ENCODE data around the gene SHMT1.
"Not testable (repeated sequence)": the region's sequence is repeated elsewhere in the genome, so short reads cannot be mapped to it uniquely, and the experiment has no call there.

The SHMT1 gene

DNA sequence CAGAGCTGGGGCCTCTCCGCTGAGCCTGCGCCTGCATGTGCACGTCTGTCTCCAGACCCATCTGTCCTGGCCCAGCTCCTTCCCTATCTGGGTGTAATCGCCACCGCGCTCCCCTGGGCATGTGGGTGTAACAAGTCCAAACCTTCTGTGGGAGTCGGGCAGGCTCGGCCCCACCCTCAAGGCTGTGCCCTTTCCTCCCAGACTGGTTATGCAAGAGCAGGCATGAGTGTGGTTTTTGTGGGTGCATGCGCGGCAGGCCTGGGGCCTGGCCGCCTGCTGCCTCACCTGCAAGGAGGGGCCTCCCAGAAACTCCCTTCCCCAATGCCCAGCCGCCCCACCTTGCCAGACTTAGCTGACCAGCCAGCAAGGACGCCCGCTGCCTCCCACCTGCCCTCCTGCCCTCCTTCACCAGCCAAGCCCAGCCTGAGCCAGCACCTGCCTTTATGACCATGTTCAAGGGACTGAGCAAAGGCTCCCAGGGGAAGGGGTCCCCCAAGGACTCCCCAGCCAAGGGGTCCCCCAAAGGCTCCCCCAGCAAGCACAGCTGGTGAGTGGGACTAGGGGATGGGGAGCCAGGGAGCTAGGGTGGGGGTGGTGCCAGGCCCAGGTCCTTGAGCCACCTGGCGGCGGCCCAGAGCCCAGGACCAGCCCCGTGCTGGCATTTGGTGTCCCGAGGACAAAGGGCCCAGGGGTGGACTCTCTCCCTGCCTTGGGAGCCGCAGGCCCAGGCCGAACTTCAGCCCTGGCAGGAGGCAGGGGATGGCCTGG lies 14.3 kb upstream of the SHMT1 start, which contains the start of gene EVPLL:
Gene EVPLL (plus strand): TSS at position 342 of the 768 bp plus-strand sequence. CDS start 3,160 bp downstream, outside the sequence.
- no peak for DNase-seq

DNA sequence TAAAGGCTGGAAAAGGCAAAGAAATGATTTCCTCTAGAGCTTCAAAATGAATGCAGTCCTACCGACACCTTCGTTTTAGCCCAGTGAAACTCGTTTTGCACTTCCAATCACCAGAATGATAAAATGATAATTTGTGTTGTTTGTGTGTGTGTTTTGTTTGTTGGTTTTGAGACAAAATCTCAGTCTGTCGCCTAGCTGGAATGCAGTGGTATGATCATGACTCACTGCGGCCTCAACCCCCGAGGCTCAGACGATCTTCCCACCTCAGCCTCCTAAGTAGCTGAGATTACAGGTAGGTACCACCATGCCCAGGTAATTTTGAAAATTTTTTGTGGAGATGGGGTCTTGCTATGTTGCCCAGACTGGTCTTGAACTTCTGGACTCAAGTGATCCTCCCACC lies 10.9 kb upstream of the SHMT1 start:
- no peak for DNase-seq

DNA sequence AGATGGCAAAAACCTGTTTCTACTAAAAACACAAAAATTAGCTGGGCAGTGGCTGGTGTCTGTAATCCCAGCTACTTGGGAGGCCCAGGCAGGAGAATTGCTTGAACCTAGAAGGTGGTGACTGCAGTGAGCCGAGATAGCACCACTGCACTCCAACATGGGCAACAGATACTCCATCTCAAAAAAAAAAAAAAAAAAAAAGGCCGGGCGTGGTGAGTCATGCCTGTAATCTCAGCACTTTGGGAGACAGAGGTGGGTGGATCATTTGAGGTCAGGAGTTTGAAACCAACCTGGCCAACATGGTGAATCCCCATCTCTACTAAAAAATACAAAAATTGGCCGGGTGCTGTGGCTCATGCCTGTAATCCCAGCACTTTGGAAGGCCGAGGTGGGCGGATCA lies 9.8 kb upstream of the SHMT1 start:
- DNase-seq = not testable (repeated sequence)

DNA sequence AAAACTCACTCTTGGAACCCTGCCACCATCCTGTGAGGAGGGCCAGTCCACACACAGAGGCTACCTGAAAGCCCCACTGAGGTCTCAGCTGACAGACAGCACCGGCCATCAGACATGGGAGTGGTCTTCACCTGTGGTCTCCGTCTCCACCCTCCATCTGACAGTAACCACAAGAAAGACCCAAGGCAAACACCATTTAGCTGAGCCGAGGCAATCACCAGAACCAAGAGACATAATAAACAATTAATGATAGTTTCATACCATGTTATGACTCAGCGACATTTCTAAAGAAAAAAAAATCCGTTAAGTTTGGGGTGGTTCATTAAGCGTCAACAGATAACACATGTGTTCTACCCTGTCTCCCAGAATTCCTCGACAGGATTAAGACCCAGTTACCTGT lies 8.1 kb upstream of the SHMT1 start:
- DNase-seq = no peak

DNA sequence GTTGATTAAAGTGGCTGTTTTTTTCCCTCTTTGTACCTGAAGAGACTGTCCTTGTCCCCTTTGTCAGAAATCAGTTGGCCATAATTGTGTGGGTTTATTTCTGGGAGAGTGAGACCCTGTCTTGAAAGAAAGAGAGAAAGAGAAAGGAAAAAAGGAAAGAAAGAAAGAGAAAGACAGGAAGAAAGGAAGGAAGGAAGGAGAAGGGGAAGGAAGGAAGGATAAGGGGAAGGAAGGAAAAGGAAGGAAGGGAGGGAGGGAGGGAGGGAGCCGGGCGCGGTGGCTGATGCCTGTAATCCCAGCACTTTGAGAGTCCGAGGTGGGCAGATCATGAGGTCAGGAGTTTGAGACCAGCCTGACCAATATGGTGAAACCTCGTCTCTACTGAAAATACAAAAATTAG lies 7.4 kb upstream of the SHMT1 start:
- DNase-seq = no peak

DNA sequence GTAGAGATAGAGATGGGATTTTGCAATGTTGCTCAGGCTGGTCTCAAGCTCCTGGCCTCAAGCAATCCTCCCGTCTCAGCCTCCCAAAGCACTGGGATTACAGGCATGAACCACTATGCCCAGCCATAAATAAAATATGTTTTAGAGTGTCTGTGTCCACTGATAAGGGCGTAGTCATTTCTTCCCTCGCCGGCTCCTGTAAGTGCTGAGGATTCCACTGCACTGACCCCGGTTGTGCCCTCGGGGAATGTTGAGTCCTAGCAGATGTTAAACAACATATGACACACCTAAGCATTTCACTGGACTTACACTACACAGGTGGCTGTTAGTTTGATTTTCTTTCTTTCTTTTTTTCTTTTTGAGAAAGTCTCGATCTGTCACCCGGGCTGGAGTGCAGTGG lies 5.6 kb upstream of the SHMT1 start:
- DNase-seq = no peak

DNA sequence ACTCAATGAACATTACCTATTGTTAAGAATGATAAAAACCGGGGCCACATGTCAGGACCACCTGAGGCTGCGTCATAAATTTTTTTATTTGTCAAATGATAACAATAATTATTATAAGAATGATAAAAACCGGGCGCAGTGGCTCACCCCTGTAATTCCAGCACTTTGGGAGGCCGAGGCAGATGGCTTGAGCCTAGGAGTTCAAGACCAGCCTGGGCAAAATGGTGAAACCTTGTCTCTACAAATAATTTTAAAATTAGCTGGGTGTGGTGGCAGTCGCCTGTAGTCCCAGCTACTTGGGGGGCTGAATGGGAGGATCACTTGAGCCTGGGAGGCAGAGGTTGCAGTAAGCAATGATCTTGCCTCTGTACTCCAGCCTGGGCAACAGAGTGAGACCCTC lies 816 bp upstream of the SHMT1 start:
- DNase-seq = no peak

DNA sequence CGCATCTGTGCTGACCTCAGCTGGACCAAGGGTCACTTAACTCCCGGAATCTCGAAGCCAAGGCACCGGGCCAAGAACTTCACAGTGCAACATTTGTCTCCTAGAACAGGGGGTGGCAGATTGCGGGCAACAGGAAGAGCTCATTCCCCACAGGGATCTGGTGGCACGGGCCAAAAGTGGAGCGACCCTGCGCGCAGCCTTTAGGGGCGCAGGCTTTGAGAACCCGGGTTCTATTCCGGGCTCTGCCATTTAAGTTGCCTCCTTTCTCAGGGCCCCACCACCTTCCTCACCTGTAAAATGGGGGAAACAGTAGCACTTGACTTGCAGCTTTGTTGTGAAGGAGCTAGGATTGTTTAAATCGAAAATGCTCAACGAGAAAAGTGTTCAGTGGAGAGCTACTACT lies 651 bp downstream of the SHMT1 start:
- DNase-seq = no peak

DNA sequence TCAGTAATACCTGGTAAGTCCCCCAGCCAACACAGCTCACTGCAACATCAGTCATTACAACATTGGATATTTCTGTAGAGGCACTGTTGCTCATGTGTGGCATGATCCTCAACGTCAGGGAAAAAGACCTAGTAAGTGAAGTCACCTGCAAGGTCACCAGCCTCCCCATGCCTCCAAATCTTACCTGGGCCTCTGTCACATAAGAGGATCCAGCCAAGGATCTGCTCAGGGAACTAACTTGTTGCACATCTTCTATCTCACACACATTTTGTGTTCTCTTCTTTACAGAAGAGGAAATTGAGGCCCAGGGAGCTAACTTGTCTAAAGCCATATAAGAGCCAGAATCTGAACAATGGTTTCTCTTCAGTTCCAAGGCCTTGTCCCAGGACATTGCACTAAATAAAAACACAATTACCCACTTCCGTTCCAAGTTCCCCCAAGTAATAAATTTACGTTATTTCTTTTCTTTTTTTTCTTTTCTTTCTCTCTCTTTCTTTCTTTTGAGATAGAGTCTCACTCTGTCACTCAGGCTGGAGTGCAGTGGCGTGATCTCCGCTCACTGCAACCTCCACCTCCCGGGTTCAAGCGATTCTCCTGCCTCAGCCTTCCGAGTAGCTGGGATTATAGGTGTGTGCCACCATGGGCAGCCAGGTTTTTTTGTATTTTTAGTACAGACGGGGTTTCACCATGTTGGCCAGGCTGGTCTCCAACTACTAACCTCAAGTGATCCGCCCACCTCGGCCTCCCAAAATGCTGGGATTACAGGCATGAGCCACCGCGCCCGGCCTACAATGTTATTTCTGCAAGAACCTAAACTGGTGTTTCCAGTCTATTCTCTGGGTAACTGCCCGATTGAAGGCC lies 1.3 kb downstream of the SHMT1 start:
- DNase-seq = no peak

DNA sequence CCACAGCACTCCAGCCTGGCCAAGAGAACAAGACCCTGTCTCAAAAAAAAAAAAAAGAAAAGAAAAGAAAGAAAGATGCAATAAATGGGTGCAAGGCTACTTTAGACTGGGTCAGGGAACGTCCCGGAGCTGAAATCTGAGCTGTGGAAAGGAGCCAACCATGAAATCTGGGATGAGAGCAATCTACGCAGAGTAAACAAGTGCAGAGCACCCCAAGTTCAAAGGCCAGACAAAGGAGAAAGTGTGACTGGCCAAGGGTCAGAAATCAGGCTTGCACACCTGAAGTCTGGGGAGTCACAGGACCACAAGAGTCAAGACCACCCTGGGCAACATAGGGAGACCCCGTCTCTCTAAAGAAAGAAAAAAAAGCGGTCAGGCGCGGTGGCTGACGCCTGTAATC lies 2.8 kb downstream of the SHMT1 start:
- DNase-seq = no peak

DNA sequence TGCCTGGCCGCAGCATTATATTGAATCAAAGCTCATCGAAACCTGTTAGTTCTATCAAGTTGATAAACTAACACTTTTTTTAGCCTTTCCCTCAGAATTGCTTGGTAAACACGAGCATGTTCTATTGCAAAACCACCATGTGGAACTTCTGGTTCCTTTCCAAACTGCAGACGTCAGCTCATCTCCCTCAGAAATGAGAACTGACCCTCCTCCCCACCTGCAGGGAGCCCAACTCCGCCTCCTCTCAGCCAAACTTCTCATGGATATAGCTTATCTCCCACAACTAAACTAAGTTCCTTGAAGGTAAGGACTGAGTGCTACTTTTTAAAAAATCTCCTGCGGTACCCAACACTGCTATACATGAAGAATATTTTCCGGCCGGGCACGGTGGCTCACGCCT lies 6.7 kb downstream of the SHMT1 start:
- DNase-seq = no peak

DNA sequence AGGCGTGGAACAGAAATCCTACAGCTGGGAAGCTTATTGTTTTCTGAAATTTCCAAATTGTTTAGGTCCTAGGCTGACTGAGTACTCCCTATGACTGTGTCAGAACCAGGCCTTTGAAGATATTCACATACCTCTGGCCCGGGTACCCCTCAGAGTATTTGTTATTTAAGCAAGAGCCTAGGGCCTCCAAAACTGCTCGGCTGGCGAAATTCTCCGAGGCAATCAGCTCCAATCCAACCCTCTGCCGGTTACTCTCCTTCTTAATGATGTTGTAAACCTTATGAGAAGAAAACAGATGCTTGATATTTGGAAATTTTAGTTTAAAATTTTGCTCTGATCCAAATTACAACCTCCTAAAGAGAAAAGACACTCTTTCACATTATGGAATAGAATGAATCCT lies 9.8 kb downstream of the SHMT1 start:
- no peak for DNase-seq

DNA sequence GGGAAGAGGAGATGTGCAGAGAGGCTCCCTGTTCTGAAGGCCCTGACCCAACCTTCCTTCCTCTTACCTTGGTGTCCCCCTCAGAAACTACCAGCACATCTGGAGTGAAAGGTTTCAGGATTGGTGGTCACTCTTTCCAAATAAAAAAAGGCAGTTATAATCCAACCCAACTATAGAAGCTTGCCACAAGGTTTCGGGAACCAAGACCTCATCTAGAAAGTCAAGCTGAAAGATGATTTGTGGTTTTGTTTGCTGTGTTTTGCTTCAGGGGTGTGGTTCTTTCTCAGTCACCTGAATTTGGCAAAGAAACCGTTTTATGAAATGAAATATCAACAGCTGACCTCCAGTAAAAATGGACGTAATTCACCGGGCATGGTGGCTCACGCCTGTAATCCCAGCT lies 19.3 kb downstream of the SHMT1 start:
- no peak for DNase-seq

DNA sequence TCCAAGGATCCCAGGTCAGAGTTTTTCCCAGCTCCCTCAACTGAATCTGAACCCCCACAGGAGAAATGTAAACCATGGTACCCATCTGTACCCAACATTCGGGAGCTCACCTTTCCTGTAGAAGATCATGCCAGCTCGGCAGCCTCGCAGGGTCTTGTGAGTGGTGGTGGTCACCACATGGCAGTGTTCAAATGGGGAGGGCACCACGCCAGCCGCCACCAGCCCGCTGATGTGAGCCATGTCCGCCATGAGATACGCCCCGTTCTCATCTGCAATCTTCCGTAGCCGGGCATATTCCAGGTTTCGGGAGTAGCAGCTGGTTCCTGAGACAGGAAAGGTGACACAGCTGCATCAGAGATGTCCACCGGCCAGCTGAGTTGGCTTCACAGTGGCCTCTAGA lies 23.4 kb downstream of the SHMT1 start:
- no peak for DNase-seq

DNA sequence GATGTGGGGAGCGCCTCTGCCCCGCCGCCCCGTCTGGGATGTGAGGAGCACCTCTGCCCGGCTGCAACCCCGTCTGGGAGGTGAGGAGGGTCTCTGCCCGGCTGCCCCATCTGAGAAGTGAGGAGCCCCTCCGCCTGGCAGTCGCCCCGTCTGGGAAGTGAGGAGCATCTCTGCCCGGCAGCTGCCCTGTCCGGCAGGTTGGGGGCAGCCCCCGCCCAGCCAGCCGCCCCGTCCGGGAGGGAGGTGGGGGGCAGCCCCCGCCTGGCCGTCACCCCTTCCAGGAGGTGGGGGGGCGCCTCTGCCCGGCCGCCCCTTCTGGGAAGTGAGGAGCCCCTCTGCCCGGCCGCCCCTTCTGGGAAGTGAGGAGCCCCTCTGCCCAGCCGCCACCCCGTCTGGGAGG lies 25.2 kb downstream of the SHMT1 start:
- DNase-seq = not testable (repeated sequence)

DNA sequence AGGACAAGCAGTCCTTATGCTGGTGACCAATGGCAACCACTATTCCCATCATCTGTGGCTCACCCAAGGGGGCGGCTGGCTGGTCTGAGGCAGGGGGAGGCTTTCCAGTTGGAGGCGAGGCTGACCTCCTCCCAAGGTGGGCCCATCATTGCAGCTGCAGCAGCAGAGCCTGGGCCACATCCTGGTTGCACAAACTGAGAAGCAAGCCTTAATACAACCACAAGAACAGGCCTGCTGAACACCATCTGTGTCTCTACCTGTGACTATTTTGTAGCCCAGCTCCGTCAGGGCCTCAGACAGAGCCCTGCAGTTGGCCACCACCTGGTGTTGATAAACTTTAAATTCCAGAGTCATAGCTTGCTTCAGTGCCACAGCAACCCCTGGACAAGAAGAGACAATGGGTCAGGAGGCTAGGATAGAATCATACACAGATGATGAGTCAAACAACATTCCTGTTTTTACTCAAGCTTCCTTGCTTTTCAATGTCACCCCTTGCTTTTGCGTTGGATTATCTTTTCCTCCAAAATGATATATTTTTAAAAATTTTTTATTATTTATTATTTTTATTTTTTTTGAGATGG lies 30.4 kb downstream of the SHMT1 start:
- DNase-seq = no peak

DNA sequence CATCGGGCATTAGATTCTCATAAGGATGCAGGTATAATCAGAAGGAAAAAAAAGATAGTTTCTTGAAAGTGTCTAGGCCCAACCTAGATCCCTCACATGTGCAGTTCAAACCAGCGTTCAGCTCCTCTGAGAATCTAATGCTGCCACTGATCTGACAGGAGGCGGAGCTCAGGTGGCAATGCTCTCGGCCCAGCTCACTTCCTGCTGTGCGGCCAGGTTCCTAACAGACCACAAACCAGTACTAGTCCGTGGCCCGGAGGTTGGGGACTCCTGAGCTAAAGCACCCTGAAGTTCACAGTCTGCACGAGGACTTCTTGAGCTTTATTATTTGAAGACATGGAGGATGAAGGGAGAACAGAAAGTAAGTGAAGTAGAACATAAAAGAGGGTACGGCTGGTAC lies 31.5 kb downstream of the SHMT1 start:
- no peak for DNase-seq

DNA sequence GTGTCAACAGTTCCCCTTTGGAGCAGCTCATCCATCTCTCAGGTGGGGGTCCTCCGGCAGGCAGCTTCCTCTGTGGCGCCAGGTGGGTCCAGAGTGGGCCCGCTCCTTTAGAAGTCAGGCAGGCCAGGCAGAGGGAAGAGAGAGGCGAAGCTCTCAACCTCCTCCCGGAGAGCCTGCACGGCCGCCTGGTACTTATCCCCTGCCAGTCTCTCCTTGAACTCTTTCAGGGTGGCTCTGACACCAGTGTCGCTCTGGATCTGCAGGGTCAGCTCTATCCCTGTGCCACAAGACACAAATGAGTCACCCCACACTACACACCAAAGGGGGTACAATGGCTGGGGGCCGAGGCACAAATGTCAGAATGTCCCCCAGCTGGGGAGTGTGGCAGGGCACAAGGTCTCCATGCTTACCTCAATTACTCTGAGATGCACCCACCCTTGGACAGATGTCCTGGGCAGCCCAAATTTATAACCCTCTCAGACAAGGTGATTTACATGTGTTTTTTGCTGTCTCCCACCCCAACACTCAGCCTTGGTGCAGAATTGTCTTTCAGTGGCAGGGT lies 34.6 kb downstream of the SHMT1 start:
- no peak for DNase-seq

DNA sequence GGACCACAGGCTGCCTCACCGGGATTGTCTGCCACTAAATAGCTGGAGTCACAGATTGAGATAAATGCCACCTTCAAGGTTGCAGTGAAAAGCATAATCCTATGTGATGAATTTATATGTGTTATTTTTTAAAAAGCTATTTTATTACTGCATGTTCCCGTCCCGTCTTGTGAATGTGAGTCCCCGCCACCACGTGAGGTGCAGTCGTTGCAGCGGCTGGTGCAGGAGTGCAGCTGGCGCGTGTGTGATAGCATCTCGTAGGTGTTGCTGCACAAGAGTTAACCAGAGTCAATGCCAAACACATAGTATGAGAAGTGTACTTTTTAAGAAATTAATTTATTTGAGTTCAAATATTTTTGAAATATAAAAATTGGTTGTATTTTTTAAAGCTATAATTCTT lies 35.8 kb downstream of the SHMT1 start:
- no peak for DNase-seq

DNA sequence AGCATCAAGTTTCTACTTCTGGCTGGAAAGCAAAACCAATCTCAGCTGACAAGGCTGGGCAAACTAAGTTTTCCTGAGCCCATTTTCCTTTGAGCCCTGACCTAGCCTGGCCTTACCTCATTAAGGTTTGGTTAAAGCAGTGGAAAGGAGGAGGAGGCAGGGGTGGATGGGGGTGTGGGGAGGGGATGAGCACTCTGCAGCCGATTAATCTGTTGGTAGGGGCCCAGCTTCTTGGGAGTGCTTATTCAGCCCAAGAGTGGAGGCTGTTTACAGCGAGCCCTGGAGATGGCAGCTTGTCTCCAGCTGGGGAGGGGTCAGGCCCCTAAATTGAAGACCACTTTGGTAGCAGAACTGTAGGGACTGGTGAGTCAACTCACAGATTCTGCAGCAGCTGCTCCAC lies 36.3 kb downstream of the SHMT1 start:
- no peak for DNase-seq

DNA sequence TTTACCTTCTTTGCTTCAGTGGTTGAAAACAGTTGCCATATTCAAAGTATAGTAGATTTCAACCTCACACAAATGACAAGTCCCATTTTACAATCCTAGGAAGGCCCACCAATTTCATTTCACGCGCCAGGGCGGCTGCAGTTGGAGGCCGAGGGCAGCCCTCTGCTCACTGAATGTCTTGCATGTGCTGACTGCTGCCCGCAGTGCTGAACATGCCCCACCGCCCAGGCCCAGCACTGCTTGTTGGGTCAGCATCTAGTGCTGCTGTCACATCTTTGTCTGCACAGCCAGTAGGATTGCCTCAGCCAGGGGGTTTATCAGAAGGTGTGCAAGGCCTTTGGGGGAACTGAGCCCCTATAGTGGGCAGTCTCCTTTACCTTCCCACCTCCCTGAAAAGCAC lies 36.8 kb downstream of the SHMT1 start:
- no peak for DNase-seq

DNA sequence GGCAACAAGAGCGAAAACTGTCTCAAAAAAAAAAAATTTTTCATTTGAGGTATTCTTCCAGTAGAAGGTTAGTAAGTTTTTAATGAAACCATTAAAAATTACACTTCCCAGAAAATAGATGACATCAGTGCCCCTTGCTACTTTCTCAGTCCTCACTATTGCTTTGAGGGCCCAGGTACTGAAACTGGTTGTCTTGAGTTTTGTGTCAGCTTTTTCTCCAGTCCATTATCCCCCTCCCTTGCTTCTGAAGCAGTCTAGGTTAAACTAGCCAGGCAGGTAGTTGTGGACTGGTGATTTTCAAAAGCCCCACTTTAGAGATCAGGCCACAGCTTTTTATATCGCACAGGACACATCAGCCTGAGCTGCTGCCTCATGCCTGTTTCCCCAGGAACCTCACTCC lies 37.3 kb downstream of the SHMT1 start:
- DNase-seq = no peak
